Panc1 (cell line): ENCODE data around the gene UNC50.

Source experiments
- CTCF ChIP-seq: fragments of 450-650 bp; IDR thresholded peaks from 2 replicates; pipeline ENCODE4 v1.5.1; 2017; ENCODE audit warnings: mild to moderate bottlenecking
- POLR2AphosphoS5 ChIP-seq: IDR thresholded peaks from 2 replicates; pipeline ENCODE4 v1.6.1; 2012; ENCODE audit warnings: mild to moderate bottlenecking, low read depth, low read length, moderate library complexity
- TF ChIP-seq, protein P1 (sequence below), 2 experiments: IDR thresholded peaks; 2 replicates each; pipeline ENCODE4 v1.6.1; 2011 to 2012; ENCODE audit warnings: low read depth in 2 of 2, control low read depth in 1 of 2, low read length in 1 of 2, mild to moderate bottlenecking in 1 of 2, moderate library complexity in 1 of 2; ENCODE audit not compliant: insufficient read depth in 1 of 2

DNA sequence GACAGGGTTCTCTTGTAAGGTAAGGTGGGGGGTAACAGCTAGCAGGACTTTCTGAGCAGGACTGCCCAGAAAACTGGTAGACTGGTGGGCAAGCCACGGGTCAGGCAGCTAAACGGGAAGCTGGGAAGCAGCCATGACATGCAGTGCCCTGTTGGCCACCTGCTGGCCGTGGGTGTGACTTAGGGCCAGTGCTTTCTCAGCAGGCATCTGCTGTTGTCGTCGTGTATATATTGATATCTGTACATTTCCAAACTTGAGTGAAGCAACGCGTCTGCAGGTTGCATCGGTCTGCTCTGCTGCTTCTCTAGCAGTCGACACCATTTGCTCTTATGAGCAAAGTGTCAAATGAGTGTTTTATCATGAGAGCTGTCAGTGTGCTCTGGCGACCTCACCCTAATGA lies 31.1 kb upstream of the UNC50 start:
- TF ChIP-seq POLR2AphosphoS5 (no peak), CTCF (no peak; the same call in 1 of the 2 replicates)
- TF ChIP-seq, protein P1, sequence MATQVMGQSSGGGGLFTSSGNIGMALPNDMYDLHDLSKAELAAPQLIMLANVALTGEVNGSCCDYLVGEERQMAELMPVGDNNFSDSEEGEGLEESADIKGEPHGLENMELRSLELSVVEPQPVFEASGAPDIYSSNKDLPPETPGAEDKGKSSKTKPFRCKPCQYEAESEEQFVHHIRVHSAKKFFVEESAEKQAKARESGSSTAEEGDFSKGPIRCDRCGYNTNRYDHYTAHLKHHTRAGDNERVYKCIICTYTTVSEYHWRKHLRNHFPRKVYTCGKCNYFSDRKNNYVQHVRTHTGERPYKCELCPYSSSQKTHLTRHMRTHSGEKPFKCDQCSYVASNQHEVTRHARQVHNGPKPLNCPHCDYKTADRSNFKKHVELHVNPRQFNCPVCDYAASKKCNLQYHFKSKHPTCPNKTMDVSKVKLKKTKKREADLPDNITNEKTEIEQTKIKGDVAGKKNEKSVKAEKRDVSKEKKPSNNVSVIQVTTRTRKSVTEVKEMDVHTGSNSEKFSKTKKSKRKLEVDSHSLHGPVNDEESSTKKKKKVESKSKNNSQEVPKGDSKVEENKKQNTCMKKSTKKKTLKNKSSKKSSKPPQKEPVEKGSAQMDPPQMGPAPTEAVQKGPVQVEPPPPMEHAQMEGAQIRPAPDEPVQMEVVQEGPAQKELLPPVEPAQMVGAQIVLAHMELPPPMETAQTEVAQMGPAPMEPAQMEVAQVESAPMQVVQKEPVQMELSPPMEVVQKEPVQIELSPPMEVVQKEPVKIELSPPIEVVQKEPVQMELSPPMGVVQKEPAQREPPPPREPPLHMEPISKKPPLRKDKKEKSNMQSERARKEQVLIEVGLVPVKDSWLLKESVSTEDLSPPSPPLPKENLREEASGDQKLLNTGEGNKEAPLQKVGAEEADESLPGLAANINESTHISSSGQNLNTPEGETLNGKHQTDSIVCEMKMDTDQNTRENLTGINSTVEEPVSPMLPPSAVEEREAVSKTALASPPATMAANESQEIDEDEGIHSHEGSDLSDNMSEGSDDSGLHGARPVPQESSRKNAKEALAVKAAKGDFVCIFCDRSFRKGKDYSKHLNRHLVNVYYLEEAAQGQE (IDR thresholded peaks at IDR 0.05; ENCODE audit: insufficient read depth in 1 of 2, low read depth in 2 of 2, low read length in 1 of 2), result no peak
